WTC11 (cell line): ENCODE data around the gene DNAJC24.

Source experiments
- ELF4 ChIP-seq: sonication (generic); formaldehyde crosslinking; IDR thresholded peaks from 2 replicates; pipeline ENCODE4 v1.8.1; 2022; ENCODE audit warnings: low read depth, mild to moderate bottlenecking, moderate library complexity, missing genetic modification reagents
- IRF2 ChIP-seq: sonication (generic); formaldehyde crosslinking; IDR thresholded peaks from 2 replicates; pipeline ENCODE4 v1.8.0; 2022; ENCODE audit warnings: low read depth, missing genetic modification reagents, borderline replicate concordance
- MYBL2 ChIP-seq: sonication (generic); formaldehyde crosslinking; IDR thresholded peaks from 2 replicates; pipeline ENCODE4 v1.8.1; 2023; ENCODE audit warnings: mild to moderate bottlenecking, moderate library complexity, missing genetic modification reagents
- NFE2L1 ChIP-seq: sonication (generic); formaldehyde crosslinking; IDR thresholded peaks from 2 replicates; pipeline ENCODE4 v1.8.1; 2023; ENCODE audit warnings: missing genetic modification reagents
- NFYB ChIP-seq: sonication (generic); formaldehyde crosslinking; conservative IDR thresholded peaks from 2 replicates; pipeline ENCODE4 v1.8.0; 2022; ENCODE audit warnings: low read depth, missing genetic modification reagents
- RELA ChIP-seq: sonication (generic); formaldehyde crosslinking; IDR thresholded peaks from 2 replicates; pipeline ENCODE4 v1.8.1; 2022; ENCODE audit warnings: missing genetic modification reagents, mild to moderate bottlenecking, borderline replicate concordance
- SMAD3 ChIP-seq: sonication (generic); formaldehyde crosslinking; IDR thresholded peaks from 2 replicates; pipeline ENCODE4 v1.8.0; 2022; ENCODE audit warnings: missing genetic modification reagents, mild to moderate bottlenecking, borderline replicate concordance
- ZBTB21 ChIP-seq: sonication (generic); formaldehyde crosslinking; IDR thresholded peaks from 2 replicates; pipeline ENCODE4 v1.8.1; 2023; ENCODE audit warnings: mild to moderate bottlenecking, missing genetic modification reagents, borderline replicate concordance
- ZNF263 ChIP-seq: sonication (generic); formaldehyde crosslinking; IDR thresholded peaks from 2 replicates; pipeline ENCODE4 v1.8.1; 2022; ENCODE audit warnings: low read depth, mild to moderate bottlenecking, moderate library complexity, missing genetic modification reagents
- TF ChIP-seq, protein P1 (sequence below): sonication (generic); formaldehyde crosslinking; IDR thresholded peaks from 2 replicates; pipeline ENCODE4 v1.8.0; 2022; ENCODE audit warnings: mild to moderate bottlenecking, missing genetic modification reagents
- TF ChIP-seq, protein P2 (sequence below): sonication (generic); formaldehyde crosslinking; IDR thresholded peaks from 2 replicates; pipeline ENCODE4 v1.8.1; 2022; ENCODE audit warnings: mild to moderate bottlenecking, moderate library complexity, missing genetic modification reagents
- TF ChIP-seq, protein P3 (sequence below): sonication (generic); formaldehyde crosslinking; IDR thresholded peaks from 2 replicates; pipeline ENCODE4 v1.8.0; 2022; ENCODE audit warnings: mild to moderate bottlenecking, missing genetic modification reagents
- TF ChIP-seq, protein P4 (sequence below): fragments of 200-600 bp; IDR thresholded peaks from 2 replicates; pipeline ENCODE4 v1.8.0; 2022; ENCODE audit warnings: antibody characterized with exemption
- TF ChIP-seq, protein P5 (sequence below): sonication (generic); formaldehyde crosslinking; IDR thresholded peaks from 2 replicates; pipeline ENCODE4 v1.8.1; 2022; ENCODE audit warnings: low read depth, mild to moderate bottlenecking, moderate library complexity, missing genetic modification reagents, borderline replicate concordance

DNA sequence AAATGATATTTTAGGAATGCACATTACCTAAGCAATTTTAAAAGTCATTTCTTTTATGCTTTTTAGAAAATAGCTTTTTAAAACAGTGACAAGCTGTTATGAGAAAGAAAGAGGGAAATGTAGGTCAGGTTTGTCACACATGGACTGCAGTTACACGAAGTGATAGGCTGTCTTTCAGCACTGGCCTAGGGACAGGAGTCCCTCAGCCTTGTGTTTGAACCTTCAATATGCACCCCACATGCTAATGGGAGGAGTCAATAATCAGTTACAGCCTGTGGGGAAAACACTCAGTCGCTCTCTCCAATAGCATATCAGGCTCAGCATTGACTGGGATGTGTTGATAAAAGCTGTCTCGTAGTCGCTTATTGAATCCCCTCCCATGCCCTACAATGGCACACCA, 45.8 kb downstream of the DNAJC24 start:
- TF ChIP-seq, protein P1, sequence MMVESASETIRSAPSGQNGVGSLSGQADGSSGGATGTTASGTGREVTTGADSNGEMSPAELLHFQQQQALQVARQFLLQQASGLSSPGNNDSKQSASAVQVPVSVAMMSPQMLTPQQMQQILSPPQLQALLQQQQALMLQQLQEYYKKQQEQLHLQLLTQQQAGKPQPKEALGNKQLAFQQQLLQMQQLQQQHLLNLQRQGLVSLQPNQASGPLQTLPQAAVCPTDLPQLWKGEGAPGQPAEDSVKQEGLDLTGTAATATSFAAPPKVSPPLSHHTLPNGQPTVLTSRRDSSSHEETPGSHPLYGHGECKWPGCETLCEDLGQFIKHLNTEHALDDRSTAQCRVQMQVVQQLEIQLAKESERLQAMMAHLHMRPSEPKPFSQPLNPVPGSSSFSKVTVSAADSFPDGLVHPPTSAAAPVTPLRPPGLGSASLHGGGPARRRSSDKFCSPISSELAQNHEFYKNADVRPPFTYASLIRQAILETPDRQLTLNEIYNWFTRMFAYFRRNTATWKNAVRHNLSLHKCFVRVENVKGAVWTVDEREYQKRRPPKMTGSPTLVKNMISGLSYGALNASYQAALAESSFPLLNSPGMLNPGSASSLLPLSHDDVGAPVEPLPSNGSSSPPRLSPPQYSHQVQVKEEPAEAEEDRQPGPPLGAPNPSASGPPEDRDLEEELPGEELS (CRISPR knock-in tag) = no peak
- TF ChIP-seq, protein P2, sequence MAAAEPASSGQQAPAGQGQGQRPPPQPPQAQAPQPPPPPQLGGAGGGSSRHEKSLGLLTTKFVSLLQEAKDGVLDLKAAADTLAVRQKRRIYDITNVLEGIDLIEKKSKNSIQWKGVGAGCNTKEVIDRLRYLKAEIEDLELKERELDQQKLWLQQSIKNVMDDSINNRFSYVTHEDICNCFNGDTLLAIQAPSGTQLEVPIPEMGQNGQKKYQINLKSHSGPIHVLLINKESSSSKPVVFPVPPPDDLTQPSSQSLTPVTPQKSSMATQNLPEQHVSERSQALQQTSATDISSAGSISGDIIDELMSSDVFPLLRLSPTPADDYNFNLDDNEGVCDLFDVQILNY (CRISPR knock-in tag) = no peak
- no peak for TF ChIP-seq NFYB (CRISPR knock-in tag)
- TF ChIP-seq, protein P3, sequence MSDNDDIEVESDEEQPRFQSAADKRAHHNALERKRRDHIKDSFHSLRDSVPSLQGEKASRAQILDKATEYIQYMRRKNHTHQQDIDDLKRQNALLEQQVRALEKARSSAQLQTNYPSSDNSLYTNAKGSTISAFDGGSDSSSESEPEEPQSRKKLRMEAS = no peak
- TF ChIP-seq MYBL2 (CRISPR knock-in tag) = no peak
- TF ChIP-seq, protein P4, sequence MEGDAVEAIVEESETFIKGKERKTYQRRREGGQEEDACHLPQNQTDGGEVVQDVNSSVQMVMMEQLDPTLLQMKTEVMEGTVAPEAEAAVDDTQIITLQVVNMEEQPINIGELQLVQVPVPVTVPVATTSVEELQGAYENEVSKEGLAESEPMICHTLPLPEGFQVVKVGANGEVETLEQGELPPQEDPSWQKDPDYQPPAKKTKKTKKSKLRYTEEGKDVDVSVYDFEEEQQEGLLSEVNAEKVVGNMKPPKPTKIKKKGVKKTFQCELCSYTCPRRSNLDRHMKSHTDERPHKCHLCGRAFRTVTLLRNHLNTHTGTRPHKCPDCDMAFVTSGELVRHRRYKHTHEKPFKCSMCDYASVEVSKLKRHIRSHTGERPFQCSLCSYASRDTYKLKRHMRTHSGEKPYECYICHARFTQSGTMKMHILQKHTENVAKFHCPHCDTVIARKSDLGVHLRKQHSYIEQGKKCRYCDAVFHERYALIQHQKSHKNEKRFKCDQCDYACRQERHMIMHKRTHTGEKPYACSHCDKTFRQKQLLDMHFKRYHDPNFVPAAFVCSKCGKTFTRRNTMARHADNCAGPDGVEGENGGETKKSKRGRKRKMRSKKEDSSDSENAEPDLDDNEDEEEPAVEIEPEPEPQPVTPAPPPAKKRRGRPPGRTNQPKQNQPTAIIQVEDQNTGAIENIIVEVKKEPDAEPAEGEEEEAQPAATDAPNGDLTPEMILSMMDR = no peak
- TF ChIP-seq IRF2 (CRISPR knock-in tag) = no peak
- no peak for TF ChIP-seq NFE2L1 (CRISPR knock-in tag)
- TF ChIP-seq RELA (CRISPR knock-in tag) = no peak
- no peak for TF ChIP-seq SMAD3 (CRISPR knock-in tag)
- no peak for TF ChIP-seq ZNF263 (CRISPR knock-in tag)
- TF ChIP-seq, protein P5, sequence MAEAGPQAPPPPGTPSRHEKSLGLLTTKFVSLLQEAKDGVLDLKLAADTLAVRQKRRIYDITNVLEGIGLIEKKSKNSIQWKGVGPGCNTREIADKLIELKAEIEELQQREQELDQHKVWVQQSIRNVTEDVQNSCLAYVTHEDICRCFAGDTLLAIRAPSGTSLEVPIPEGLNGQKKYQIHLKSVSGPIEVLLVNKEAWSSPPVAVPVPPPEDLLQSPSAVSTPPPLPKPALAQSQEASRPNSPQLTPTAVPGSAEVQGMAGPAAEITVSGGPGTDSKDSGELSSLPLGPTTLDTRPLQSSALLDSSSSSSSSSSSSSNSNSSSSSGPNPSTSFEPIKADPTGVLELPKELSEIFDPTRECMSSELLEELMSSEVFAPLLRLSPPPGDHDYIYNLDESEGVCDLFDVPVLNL (CRISPR knock-in tag) = no peak
- TF ChIP-seq ELF4 (CRISPR knock-in tag) = no peak
- TF ChIP-seq ZBTB21 (CRISPR knock-in tag) = no peak
